Loucy (cell line): ENCODE data around the gene GPATCH4.

Source experiments
- H2AFZ ChIP-seq: fragments of 200-600 bp; sonication (generic); 2 replicates; pipeline ENCODE4 v1.6.0; 2016; ENCODE audit warnings: antibody characterized with exemption, mild to moderate bottlenecking, low read length, moderate library complexity
- H3F3A ChIP-seq: fragments of 200-600 bp; 2 replicates; pipeline ENCODE4 v1.6.0; 2016; ENCODE audit warnings: antibody characterized with exemption, low read depth, mild to moderate bottlenecking
- H3K27me3 ChIP-seq: fragments of 200-600 bp; sonication (generic); 2 replicates; pipeline ENCODE4 v1.6.1; 2014; ENCODE audit warnings: low read length, mild to moderate bottlenecking; ENCODE audit not compliant: insufficient read depth, poor library complexity, severe bottlenecking
- H3K36me3 ChIP-seq: fragments of 200-600 bp; sonication (generic); 2 replicates; pipeline ENCODE4 v1.6.1; 2016; ENCODE audit warnings: low read length; ENCODE audit not compliant: insufficient read depth
- H3K4me1 ChIP-seq: fragments of 200-600 bp; sonication (generic); 2 replicates; pipeline ENCODE4 v1.5.1; 2014; ENCODE audit warnings: low read length, mild to moderate bottlenecking; ENCODE audit not compliant: insufficient read depth, poor library complexity, severe bottlenecking
- H3K4me2 ChIP-seq: fragments of 200-600 bp; sonication (generic); 2 replicates; pipeline ENCODE4 v1.6.0; 2014; ENCODE audit warnings: antibody characterized with exemption, low read length, low read depth, mild to moderate bottlenecking; ENCODE audit not compliant: poor library complexity, severe bottlenecking
- H3K4me3 ChIP-seq: fragments of 200-600 bp; sonication (generic); 2 replicates; pipeline ENCODE4 v1.5.1; 2014; ENCODE audit warnings: low read length, mild to moderate bottlenecking, mixed read lengths; ENCODE audit not compliant: poor library complexity, severe bottlenecking
- H3K79me2 ChIP-seq: fragments of 200-600 bp; sonication (generic); 2 replicates; pipeline ENCODE4 v1.6.1; 2014; ENCODE audit warnings: low read length; ENCODE audit not compliant: insufficient read depth
- H3K9ac ChIP-seq: fragments of 200-600 bp; sonication (generic); 2 replicates; pipeline ENCODE4 v1.6.0; 2014; ENCODE audit warnings: mild to moderate bottlenecking, low read depth, low read length, moderate library complexity; ENCODE audit not compliant: poor library complexity, severe bottlenecking
- H3K9me2 ChIP-seq: fragments of 200-600 bp; sonication (generic); replicated peaks from 2 replicates; pipeline ENCODE4 v1.6.1; 2016; ENCODE audit warnings: low read depth, low read length, mixed read lengths
- H3K9me3 ChIP-seq: fragments of 200-600 bp; sonication (generic); 2 replicates; pipeline ENCODE4 v1.6.1; 2014; ENCODE audit warnings: mild to moderate bottlenecking, antibody characterized with exemption, low read length, low read depth; ENCODE audit not compliant: insufficient read depth
- H4K20me1 ChIP-seq: fragments of 200-600 bp; sonication (generic); 2 replicates; pipeline ENCODE4 v1.6.0; 2014; ENCODE audit warnings: antibody characterized with exemption, low read length, mild to moderate bottlenecking; ENCODE audit not compliant: insufficient read depth, poor library complexity, severe bottlenecking
- CTCF ChIP-seq: fragments of 200-600 bp; sonication (generic); conservative IDR thresholded peaks from 2 replicates; pipeline ENCODE4 v1.5.1; 2014; ENCODE audit warnings: mild to moderate bottlenecking, antibody characterized with exemption, low read length
- EZH2phosphoT487 ChIP-seq: fragments of 200-600 bp; IDR thresholded peaks from 2 replicates; pipeline ENCODE4 v1.6.1; 2018; ENCODE audit warnings: antibody characterized with exemption, mild to moderate bottlenecking, moderate library complexity, borderline replicate concordance

The GPATCH4 gene

GRCh38 chr1:156625436-156626078 is 24.3 kb upstream of the GPATCH4 start:
- Histone ChIP-seq H3K9me2 (no peaks in the 10 kb centered on the region), H3K4me3 (no peak overlapping the region), H3K79me2 (no peaks in the 10 kb centered on the region), H3K9ac (no peak overlapping the region), H2AFZ (no peak overlapping the region), H3K4me2 (no peak overlapping the region), H3K9me3 (no peaks in the 10 kb centered on the region), H3F3A (no peaks in the 10 kb centered on the region), H3K36me3 (no peaks in the 10 kb centered on the region), H3K4me1 (no peaks in the 10 kb centered on the region), H3K27me3 (no peaks in the 10 kb centered on the region), H4K20me1 (no peaks in the 10 kb centered on the region)
- TF ChIP-seq EZH2phosphoT487 (no peak), CTCF (peak; percentile 85)

GRCh38 chr1:156624814-156625435 is 23.6 kb upstream of the GPATCH4 start:
- Histone ChIP-seq H3K9ac (no peak overlapping the region), H3F3A (no peaks in the 10 kb centered on the region), H3K4me2 (no peak overlapping the region), H3K36me3 (no peaks in the 10 kb centered on the region), H3K9me2 (no peaks in the 10 kb centered on the region), H3K4me1 (no peaks in the 10 kb centered on the region), H2AFZ (no peak overlapping the region), H3K4me3 (no peak overlapping the region), H3K27me3 (no peaks in the 10 kb centered on the region), H4K20me1 (no peaks in the 10 kb centered on the region), H3K9me3 (no peaks in the 10 kb centered on the region), H3K79me2 (no peaks in the 10 kb centered on the region)
- no peak for TF ChIP-seq EZH2phosphoT487
- no peak for TF ChIP-seq CTCF

GRCh38 chr1:156623946-156624813 is 22.9 kb upstream of the GPATCH4 start:
- TF ChIP-seq CTCF (no peak), EZH2phosphoT487 (no peak)
- no peak overlapping the region for H3K4me2 ChIP-seq
- H3K9ac ChIP-seq, result no peak overlapping the region
- peaks cover under 1% of the 10 kb centered on the region for H3K4me1 ChIP-seq
- no peaks in the 10 kb centered on the region for H3K9me3 ChIP-seq
- H3K79me2 ChIP-seq, result no peaks in the 10 kb centered on the region
- H3K9me2 ChIP-seq, result no peaks in the 10 kb centered on the region
- H2AFZ ChIP-seq, result no peak overlapping the region
- H3K4me3 ChIP-seq, result no peak overlapping the region
- H3F3A ChIP-seq, result no peaks in the 10 kb centered on the region
- no peaks in the 10 kb centered on the region for H3K27me3 ChIP-seq
- no peaks in the 10 kb centered on the region for H3K36me3 ChIP-seq
- H4K20me1 ChIP-seq, result no peaks in the 10 kb centered on the region
